ENCODE measurements around the gene STMND1.

GRCh38 chr6:17059022-17059421 lies 42.8 kb upstream of the STMND1 start:
- TF ChIP-seq ZNF114 (CRISPR knock-in tag; IDR thresholded peaks at IDR 0.05): no peak
- no peak for TF ChIP-seq CTCF (conservative IDR thresholded peaks at IDR 0.05; ENCODE audit: low read depth in 2 of 2)
- TF ChIP-seq POLR2AphosphoS5 (IDR thresholded peaks at IDR 0.05; ENCODE audit: low read depth): no peak
- no peak for TF ChIP-seq EZH2 (IDR thresholded peaks at IDR 0.05; ENCODE audit: low read depth, unreplicated experiment)
- no peak for TF ChIP-seq EZH2phosphoT487 (IDR thresholded peaks at IDR 0.05; ENCODE audit: unreplicated experiment)
- no peak for TF ChIP-seq STAT1 (IDR thresholded peaks at IDR 0.05; ENCODE audit: unreplicated experiment)
- no peak for TF ChIP-seq ETS1 (IDR thresholded peaks at IDR 0.05)
- TF ChIP-seq JUNB (IDR thresholded peaks at IDR 0.05; ENCODE audit: unreplicated experiment): no peak
- no peak for TF ChIP-seq ZNF331 (CRISPR knock-in tag; IDR thresholded peaks at IDR 0.05; ENCODE audit: low read depth)
- TF ChIP-seq REST (IDR thresholded peaks at IDR 0.05; ENCODE audit: unreplicated experiment): no peak
- TF ChIP-seq NANOG (IDR thresholded peaks at IDR 0.05; ENCODE audit: borderline replicate concordance): no peak
- TF ChIP-seq CREB1 (CRISPR knock-in tag; IDR thresholded peaks at IDR 0.05; ENCODE audit: low read depth): no peak
- no peak for TF ChIP-seq ZNF462 (CRISPR knock-in tag; IDR thresholded peaks at IDR 0.05)

All from GM23338 (cell line).